AG04449 (cell line): ENCODE results near the gene OR52N1.

Experiments used
- CTCF ChIA-PET: fragments of 350-600 bp; formaldehyde crosslinking; extraction: SDS; loops from one replicate; lab custom pipeline; 2021; ENCODE audit warnings: antibody characterized with exemption; lab: Yijun Ruan, JAX
- POLR2A ChIA-PET: fragments of 400-600, 350-600 bp; formaldehyde crosslinking; extraction: SDS; loops from one replicate; lab custom pipeline; 2020; ENCODE audit warnings: antibody characterized with exemption, inconsistent platforms; lab: Yijun Ruan, JAX
- DNase-seq: peaks from one replicate; pipeline ENCODE4 v3.0.0-alpha.2; 2010; ENCODE audit warnings: low read depth, low spot score
- H3K4me3 ChIP-seq: 2 replicates; pipeline ENCODE4 v1.5.1; 2011; ENCODE audit warnings: low read depth, mild to moderate bottlenecking, control low read depth, low read length
- CTCF ChIP-seq: IDR thresholded peaks from one replicate; pipeline ENCODE4 v1.5.1; 2011; ENCODE audit warnings: mild to moderate bottlenecking, moderate library complexity, low read length, control low read depth, inconsistent platforms; ENCODE audit not compliant: insufficient read depth; ENCODE audit errors: missing control alignments

The OR52N1 gene

GRCh38 chr11:5783255-5783654 is 7.8 kb downstream of the OR52N1 start, which contains the start of gene OR52N5:
Gene OR52N5, minus strand, starts transcription at chr11:5783355. Its CDS starts 4,721 bp downstream, at chr11:5778634.
- no peak for TF ChIP-seq CTCF
- POLR2A ChIA-PET = no interaction called here
- H3K4me3 ChIP-seq = no peak within 1 kb of the TSS
- CTCF ChIA-PET = no interaction called here
- no peak for DNase-seq

- CTCF ChIA-PET = no interaction called here
- POLR2A ChIA-PET = no interaction called here
These were observed 24.0 kb downstream of the OR52N1 start for GRCh38 chr11:5767056-5767455.

GRCh38 chr11:5753943-5754342 is 37.1 kb downstream of the OR52N1 start, which contains the start of gene OR52N4:
Gene OR52N4, plus strand, starts transcription at chr11:5754243. Its CDS starts 498 bp downstream, at chr11:5754741.
- no peak for DNase-seq
- no peak for TF ChIP-seq CTCF
- no peak within 1 kb of the TSS for H3K4me3 ChIP-seq
- POLR2A ChIA-PET = no interaction called here
- CTCF ChIA-PET = no interaction called here

More at GRCh38 chr11:5767056-5767455, 24.0 kb downstream of the OR52N1 start:
- no peak overlapping the region for H3K4me3 ChIP-seq
- DNase-seq = no peak
- TF ChIP-seq CTCF = no peak

GRCh38 chr11:5749836-5750235 is 41.2 kb downstream of the OR52N1 start:
- TF ChIP-seq CTCF = no peak
- CTCF ChIA-PET = no interaction called here
- POLR2A ChIA-PET = no interaction called here
- no peak for DNase-seq
- H3K4me3 ChIP-seq = no peak overlapping the region

GRCh38 chr11:5746614-5747013 is 44.5 kb downstream of the OR52N1 start:
- ChIA-PET CTCF (no interaction called here), POLR2A (no interaction called here)
- DNase-seq = no peak

GRCh38 chr11:5738431-5738830 is 52.6 kb downstream of the OR52N1 start:
- DNase-seq = no peak
- POLR2A ChIA-PET = no interaction called here
- H3K4me3 ChIP-seq = no peak overlapping the region
- no peak for TF ChIP-seq CTCF
- CTCF ChIA-PET = no interaction called here

More at GRCh38 chr11:5746614-5747013, 44.5 kb downstream of the OR52N1 start:
- no peak overlapping the region for H3K4me3 ChIP-seq
- no peak for TF ChIP-seq CTCF
